Omental fat pad (tissue), 4 donors: ENCODE data around the gene OLIG1. TPM values are rescaled to one million over a fixed set of nuclear protein-coding genes. Genes with fewer than 3 reads are reported as not detected.

ENCODE experiments used
- ATAC-seq: fragments of 150-250 bp; one replicate; pipeline ENCODE4 v1.9.1; 2016; ENCODE audit warnings: mild to moderate bottlenecking, moderate library complexity; ENCODE audit not compliant: low FRiP score
- DNase-seq: peaks from one replicate; pipeline ENCODE4 v3.0.0-alpha.2; 2019; ENCODE audit warnings: low spot score
- CTCF ChIP-seq, 3 donors: fragments of 450-650 bp; IDR thresholded peaks; one replicate each; pipeline ENCODE4 v1.5.1; 2016 to 2017; ENCODE audit warnings: antibody characterized with exemption in 3 of 3, mild to moderate bottlenecking in 3 of 3, moderate library complexity in 2 of 3
- total RNA-seq, 4 donors: library from RNA; depleted of rRNA; stranded (reverse); fragments of >200 nt; gene quantifications; one replicate each; pipeline ENCODE4 v1.1.0, GENCODE V29; 2016

Gene OLIG1
- total RNA-seq, result not detected

- TF ChIP-seq CTCF (IDR thresholded peaks at IDR 0.05), result no peak
- ATAC-seq (peak; percentile 39), DNase-seq (no peak)
Observed at GRCh38 chr21:33069994-33070743, at the start of gene OLIG1. Gene OLIG1 (plus strand): TSS chr21:33070141. CDS start chr21:33070247, 106 bp downstream.

GRCh38 chr21:33020558-33021100 lies 49.3 kb upstream of the OLIG1 start:
- no peak for TF ChIP-seq CTCF (IDR thresholded peaks at IDR 0.05)
- ATAC-seq, result no peak
- DNase-seq, result no peak

- ATAC-seq (no peak), DNase-seq (no peak)
- no peak for TF ChIP-seq CTCF (IDR thresholded peaks at IDR 0.05)
Observed at GRCh38 chr21:33021150-33021549, 48.8 kb upstream of the OLIG1 start.

GRCh38 chr21:33021667-33022066 lies 48.3 kb upstream of the OLIG1 start:
- ATAC-seq (no peak), DNase-seq (no peak)
- TF ChIP-seq CTCF (IDR thresholded peaks at IDR 0.05), result no peak

GRCh38 chr21:33022489-33022827 lies 47.5 kb upstream of the OLIG1 start:
- no peak for DNase-seq
- TF ChIP-seq CTCF (IDR thresholded peaks at IDR 0.05), result no peak
- ATAC-seq, result no peak

GRCh38 chr21:33022828-33023573 lies 46.9 kb upstream of the OLIG1 start:
- DNase-seq (no peak), ATAC-seq (no peak)
- TF ChIP-seq CTCF (IDR thresholded peaks at IDR 0.05), result no peak
